ENCODE data around the gene EBP.

- no peak for TF ChIP-seq CTCF (IDR thresholded peaks at IDR 0.05)
- no peak for TF ChIP-seq ZFX (IDR thresholded peaks at IDR 0.05; ENCODE audit: borderline replicate concordance)
Measured at GRCh38 chrX:48488034-48488433, 33.6 kb upstream of the EBP start.
